Measurements from ENCODE around the gene EFCAB12.

EFCAB12 gene

GRCh38 chr3:129470861-129471260 lies 42.4 kb upstream of the EFCAB12 start:
- no peak for DNase-seq (ENCODE audit: low read depth in 1 of 2, low spot score in 1 of 2)

GRCh38 chr3:129469026-129469425 lies 40.6 kb upstream of the EFCAB12 start:
- no peak for TF ChIP-seq REST (IDR thresholded peaks at IDR 0.05; ENCODE audit: insufficient replicate concordance, low read depth)
- no peak for TF ChIP-seq POLR2AphosphoS5 (IDR thresholded peaks at IDR 0.05; ENCODE audit: low read depth)
- TF ChIP-seq SPI1 (IDR thresholded peaks at IDR 0.05; ENCODE audit: borderline replicate concordance, low read depth): no peak
- Histone ChIP-seq H3K27ac (replicated peaks) (no peak overlapping the region), H3K27me3 (ENCODE audit: insufficient read depth, poor library complexity, severe bottlenecking) (no peaks in the 10 kb centered on the region), H3K4me3 (replicated peaks; ENCODE audit: insufficient read depth, low read length) (no peak overlapping the region)
- no peak for DNase-seq (ENCODE audit: low read depth in 1 of 2, low spot score in 1 of 2)

More at GRCh38 chr3:129470861-129471260, 42.4 kb upstream of the EFCAB12 start:
- H3K4me3 ChIP-seq (replicated peaks; ENCODE audit: insufficient read depth, low read length): no peak overlapping the region
- no peaks in the 10 kb centered on the region for H3K27me3 ChIP-seq (ENCODE audit: insufficient read depth, poor library complexity, severe bottlenecking)
- H3K27ac ChIP-seq (replicated peaks): no peak overlapping the region
- TF ChIP-seq SPI1 (IDR thresholded peaks at IDR 0.05; ENCODE audit: borderline replicate concordance, low read depth) (no peak), GABPA (IDR thresholded peaks at IDR 0.05; ENCODE audit: low read depth) (no peak), POLR2AphosphoS5 (IDR thresholded peaks at IDR 0.05; ENCODE audit: low read depth) (no peak), CTCF (IDR thresholded peaks at IDR 0.05; ENCODE audit: insufficient read depth, low read length) (no peak), REST (IDR thresholded peaks at IDR 0.05; ENCODE audit: insufficient replicate concordance, low read depth) (no peak)

- H3K27me3 ChIP-seq (ENCODE audit: insufficient read depth, poor library complexity, severe bottlenecking): no peaks in the 10 kb centered on the region
- DNase-seq (ENCODE audit: low read depth in 1 of 2, low spot score in 1 of 2): no peak
- TF ChIP-seq POLR2AphosphoS5 (IDR thresholded peaks at IDR 0.05; ENCODE audit: low read depth) (no peak), CTCF (IDR thresholded peaks at IDR 0.05; ENCODE audit: insufficient read depth, low read length) (no peak), REST (IDR thresholded peaks at IDR 0.05; ENCODE audit: insufficient replicate concordance, low read depth) (no peak), SPI1 (IDR thresholded peaks at IDR 0.05; ENCODE audit: borderline replicate concordance, low read depth) (no peak), GABPA (IDR thresholded peaks at IDR 0.05; ENCODE audit: low read depth) (no peak)
Observed at GRCh38 chr3:129467932-129468331, 39.5 kb upstream of the EFCAB12 start.

More at GRCh38 chr3:129467932-129468331, 39.5 kb upstream of the EFCAB12 start:
- H3K4me3 ChIP-seq (replicated peaks; ENCODE audit: insufficient read depth, low read length): no peak overlapping the region
- no peak overlapping the region for H3K27ac ChIP-seq (replicated peaks)
